AG10803 (cell line): ENCODE data around the gene CTNND2.

Source experiments
- DNase-seq: peaks from one replicate; pipeline ENCODE4 v3.0.0; 2010; ENCODE audit warnings: low read depth
- H3K4me3 ChIP-seq: 2 replicates; pipeline ENCODE4 v1.5.1; 2011; ENCODE audit warnings: mild to moderate bottlenecking, low read length, control low read depth
- CTCF ChIP-seq: conservative IDR thresholded peaks from 2 replicates; pipeline ENCODE4 v1.5.1; 2011; ENCODE audit warnings: mild to moderate bottlenecking, low read length, control low read depth, inconsistent platforms

Gene CTNND2

GRCh38 chr5:11104651-11105112, 799.6 kb downstream of the CTNND2 start:
- no peak for DNase-seq
- TF ChIP-seq CTCF = no peak

GRCh38 chr5:11104210-11104609, 800.0 kb downstream of the CTNND2 start:
- DNase-seq = no peak
- H3K4me3 ChIP-seq = no peak overlapping the region
- no peak for TF ChIP-seq CTCF

More at GRCh38 chr5:11104651-11105112, 799.6 kb downstream of the CTNND2 start:
- no peak overlapping the region for H3K4me3 ChIP-seq

GRCh38 chr5:11084111-11084510, 820.1 kb downstream of the CTNND2 start:
- no peak overlapping the region for H3K4me3 ChIP-seq
- no peak for TF ChIP-seq CTCF
- no peak for DNase-seq

GRCh38 chr5:11082404-11082945, 821.8 kb downstream of the CTNND2 start:
- DNase-seq = no peak
- no peak for TF ChIP-seq CTCF
- no peak overlapping the region for H3K4me3 ChIP-seq

GRCh38 chr5:11076945-11077613, 827.2 kb downstream of the CTNND2 start:
- TF ChIP-seq CTCF = no peak
- no peak overlapping the region for H3K4me3 ChIP-seq
- DNase-seq = no peak

- DNase-seq = no peak
- no peak; the same call in 1 of the 2 replicates for TF ChIP-seq CTCF
- H3K4me3 ChIP-seq = no peak overlapping the region
Observed at GRCh38 chr5:11075035-11075805, 829.0 kb downstream of the CTNND2 start.
